GM18867 (cell line): Measurements from ENCODE around the gene KCNMB1.

Experiments used
- ATAC-seq: cut with Tn5 transposase; IDR thresholded peaks from one replicate; pipeline ENCODE4 v1.9.1; 2021; ENCODE audit warnings: mild to moderate bottlenecking, moderate library complexity; ENCODE audit not compliant: unreplicated experiment

The KCNMB1 gene

DNA sequence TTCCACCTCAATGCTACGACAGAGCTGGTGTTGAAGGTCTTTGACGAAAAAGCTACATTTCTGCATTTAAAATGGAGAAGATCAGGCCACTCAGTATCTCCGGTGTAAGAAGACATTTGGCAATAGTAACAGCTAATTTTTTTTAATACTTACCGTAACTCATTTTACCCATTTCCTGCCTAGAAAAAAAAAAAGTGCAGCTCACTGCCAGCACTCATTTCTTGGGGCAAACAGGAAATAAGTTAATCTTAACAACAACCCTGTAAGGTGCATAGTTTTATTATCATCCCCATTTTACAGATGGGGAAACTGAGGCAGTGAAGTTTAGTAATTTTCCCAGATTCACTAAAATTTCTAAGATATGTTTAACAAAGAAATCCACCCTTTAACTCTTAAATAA, 27.4 kb upstream of the KCNMB1 start:
- no peak for ATAC-seq

DNA sequence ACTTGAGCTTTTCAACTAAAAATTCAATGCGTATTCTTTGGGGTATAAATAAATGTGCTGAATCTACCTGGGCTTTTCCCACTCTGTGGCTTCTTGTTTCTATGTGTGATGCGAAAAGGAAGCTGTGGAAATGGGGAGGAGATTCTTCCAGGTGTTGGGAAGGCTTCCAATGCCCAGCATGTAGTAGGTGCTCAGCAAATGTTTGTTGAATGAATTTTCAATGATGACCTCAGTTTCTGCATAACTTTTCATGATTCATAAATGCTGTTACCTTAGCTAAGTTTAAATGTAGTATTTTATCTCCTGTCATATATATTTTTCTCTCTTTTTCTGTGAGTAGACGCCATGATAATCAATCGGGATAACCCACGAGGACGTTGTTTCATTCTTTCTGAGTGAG, 25.6 kb upstream of the KCNMB1 start:
- no peak for ATAC-seq

DNA sequence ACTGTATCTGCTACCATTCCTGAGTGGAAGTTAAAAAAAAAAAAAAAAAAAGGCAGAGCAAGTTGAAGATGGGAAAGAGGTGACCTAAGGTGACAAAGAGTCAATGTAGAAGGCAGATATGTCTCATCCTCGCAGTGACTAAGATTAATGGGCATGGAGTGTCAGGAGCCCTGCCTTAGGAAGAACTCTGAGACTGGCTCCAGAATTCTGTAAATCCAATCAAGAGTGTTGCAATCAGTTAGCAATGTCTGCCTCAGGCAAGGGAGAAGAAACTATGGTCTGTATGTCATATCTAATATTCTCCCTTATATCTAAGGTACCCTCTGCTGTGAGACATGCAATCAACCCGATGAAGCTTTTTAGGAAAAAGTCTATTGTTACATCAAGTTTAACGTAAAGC, 24.7 kb upstream of the KCNMB1 start:
- no peak for ATAC-seq

DNA sequence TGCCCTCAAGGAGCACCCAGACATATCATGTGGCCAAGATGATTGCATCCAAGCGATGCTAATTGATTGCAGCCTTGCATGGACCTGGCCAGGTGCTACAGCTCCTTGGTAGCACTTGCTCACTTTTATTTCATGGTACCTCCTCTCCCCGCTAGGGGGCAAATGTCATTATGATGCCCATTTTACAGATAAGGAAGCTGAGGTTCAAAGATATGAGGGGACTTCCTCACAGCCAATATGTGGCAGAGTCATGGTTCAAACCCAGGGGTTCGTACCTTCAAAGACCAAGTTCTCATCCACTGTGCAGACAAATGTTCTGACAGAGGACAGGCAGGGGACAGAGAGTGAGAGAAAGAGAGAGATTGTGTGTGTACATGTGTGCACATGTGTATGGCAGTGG, 21.9 kb upstream of the KCNMB1 start:
- peak; percentile 65 for ATAC-seq

DNA sequence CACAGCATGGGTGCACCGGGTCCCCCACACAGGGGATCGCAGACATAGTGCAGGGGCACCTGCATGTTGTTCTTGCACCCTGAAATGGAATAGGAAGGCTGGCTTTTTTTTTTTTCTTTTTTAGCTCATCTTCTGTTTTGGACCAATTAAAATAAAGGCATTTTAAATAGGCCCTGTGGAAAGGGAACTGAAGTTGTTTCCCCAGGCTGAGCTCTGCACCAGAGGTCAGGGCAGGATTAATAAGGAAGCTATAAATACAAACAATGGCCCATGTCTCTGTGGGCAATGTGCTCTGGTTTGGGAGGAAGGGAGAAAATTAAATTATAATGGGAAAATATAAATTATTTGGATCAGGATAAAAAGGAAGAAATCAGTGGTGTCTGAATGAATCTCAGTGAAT, 21.2 kb upstream of the KCNMB1 start:
- ATAC-seq: no peak

DNA sequence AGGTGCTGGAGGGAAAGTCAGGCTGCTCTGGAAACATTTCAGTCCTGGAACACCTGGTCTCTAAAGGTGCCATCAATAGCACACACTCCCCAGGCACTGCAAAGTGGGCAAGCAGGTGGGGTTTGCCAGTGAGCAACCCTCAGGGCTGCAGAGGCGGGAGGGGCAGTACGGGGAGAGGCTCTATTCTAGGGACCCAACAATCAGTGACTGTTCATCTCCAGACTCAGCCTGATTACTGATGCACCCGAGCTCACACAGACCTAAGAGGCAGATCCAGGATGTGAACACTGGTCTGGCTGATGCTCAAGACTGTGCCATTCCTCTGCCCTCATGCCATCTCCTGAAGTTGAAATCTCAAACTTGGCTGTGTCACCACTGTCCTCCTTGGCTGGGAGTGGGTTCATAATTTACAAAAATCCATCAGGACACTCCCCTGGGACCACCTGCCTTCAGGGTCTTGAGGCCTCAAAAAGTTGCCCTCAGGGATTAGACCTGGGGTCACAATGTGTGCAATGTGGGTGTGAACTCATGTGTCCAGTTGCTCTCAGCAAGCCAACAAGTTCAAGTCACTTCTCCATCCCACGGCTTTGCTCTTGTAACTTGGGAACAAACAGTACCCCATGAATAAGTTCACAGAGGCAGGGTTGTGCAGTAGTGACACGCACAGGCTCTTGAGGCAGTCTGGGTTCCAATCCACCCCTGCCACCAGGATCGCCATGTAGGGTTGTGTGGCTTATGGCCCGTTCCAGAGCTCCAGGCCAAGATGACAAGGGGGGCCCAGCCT, 19.9 kb upstream of the KCNMB1 start:
- ATAC-seq: no peak

DNA sequence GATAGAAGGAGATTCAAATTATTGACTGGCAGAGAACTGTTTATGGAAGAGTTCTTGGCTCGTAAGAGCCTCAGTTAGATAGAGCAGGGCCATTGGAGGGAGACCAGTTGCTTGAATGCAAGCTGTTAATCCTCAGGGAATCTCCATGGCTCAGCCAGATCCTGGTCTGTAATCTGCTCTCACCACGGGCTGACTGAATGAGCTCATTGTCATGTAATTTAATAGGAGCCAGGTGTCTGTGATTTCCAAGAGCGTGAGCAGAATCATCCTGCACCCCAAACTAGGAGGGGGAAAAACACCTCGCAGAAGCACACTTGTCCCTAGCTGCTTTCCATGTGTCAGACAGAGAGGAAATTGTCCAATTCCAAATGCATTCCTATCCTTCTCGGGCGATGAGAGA, 19.1 kb upstream of the KCNMB1 start:
- ATAC-seq: no peak

DNA sequence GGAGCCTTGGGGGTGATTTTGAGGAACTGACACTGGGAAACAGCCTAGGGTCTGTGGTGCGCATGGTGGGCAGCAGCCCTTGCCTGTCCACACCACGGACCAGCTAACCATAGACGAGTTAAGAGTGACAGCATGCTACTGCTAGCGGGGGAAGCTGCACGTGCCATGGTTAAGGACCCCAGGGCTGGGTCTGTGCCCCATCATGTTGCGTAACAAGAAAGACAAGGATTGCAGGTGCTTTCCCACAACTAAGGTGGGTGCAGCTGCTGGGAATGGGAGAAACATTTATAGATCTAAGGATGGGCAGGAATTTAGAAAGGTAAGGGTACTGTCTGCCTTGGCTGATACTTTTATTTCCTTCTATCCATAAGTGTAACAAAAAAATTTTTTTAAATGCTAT, 17.9 kb upstream of the KCNMB1 start:
- ATAC-seq: no peak

DNA sequence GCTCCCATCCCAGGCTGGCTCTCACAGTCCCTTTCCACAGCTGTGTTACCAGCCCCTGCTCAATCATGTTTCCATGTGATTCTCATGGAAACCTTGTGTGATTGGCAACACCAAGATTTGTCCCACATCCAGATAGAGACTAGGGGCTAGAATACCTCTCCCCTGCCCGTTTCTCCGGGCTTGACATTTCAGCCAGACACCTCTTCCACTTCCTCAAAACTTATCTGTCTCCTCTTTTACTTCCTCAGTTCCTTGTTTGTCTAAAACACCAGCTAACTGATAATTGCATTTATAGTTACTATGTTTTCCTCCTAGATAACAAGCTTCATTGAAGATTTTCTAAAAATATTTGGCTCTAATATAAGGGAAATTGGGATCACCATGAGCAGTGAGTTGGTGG, 16.6 kb upstream of the KCNMB1 start:
- no peak for ATAC-seq

DNA sequence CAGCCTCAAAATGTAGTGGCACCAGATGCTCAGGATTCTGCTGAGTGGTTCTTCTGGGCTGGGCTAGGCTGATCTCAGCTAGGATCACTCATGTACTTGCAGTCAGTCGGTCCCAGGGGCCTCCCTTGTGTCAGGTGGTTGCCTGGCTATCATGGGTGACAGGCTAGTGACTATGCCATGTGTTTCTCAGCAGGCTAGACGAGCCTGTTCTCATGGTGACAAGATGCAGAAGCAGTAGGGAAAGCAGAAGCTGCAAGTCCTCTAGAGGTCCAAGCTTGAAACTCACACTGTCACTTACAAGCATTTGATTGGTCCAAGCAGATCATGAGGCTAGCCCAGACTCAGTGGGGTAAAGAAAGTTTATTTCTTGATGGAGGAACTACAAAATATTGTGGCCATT, 15.2 kb upstream of the KCNMB1 start:
- ATAC-seq: no peak

DNA sequence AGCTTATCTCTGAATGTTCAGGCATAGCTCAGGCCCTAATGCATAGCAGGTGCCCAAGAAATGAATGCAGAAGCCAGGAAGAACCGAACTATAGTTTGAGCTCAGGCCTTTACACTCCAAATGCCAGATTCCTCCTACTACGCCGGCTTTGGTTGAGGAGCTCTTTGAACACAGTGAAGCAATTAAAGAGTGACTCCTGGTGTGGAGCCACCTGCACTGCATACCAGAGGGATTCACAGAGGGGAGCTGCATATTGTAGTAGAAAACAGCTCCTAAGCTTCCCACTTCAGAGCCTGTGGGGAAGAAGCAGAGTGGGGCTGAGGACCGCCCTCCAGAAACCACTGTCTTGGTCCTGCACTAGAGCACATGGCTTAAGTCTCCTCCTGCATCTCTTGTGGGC, 14.5 kb upstream of the KCNMB1 start:
- no peak for ATAC-seq

DNA sequence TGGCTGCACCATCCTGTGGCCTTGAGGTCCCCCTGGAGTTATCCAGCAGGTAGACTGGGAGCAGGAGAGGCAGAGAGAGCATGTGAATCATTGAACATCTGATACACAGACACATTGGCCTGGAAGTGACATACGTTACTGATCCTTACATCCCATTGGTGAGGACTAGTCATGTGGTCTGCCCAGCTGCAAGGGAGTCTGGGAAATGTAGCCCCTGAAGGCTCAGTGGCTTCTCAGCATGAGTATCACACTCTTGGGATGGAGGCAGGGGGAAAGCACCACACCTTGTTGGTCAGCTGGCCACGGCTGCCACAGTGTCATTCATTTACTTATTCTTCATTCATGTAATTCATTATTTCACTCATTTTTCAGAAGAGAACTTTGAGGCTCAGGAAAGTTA, 13.3 kb upstream of the KCNMB1 start:
- ATAC-seq: no peak

DNA sequence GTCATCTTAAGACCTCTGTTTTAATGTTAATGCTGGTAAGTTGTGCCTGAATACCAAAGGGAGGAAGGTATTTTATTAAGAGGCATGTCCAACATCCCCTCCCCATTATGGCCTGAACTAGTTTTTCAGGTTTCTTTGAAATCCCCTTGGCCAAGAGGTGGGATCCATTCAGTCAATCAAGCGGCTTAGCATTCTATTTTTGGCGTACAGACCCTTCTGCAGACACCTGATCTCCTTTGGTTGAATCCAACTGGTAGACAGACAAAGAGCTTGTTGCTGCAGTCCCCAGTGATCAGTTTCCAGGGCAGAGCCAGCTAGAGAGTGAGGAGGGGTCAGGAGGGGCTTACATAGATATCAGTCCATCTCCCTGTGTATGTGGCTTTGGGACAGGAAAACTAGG, 7.9 kb upstream of the KCNMB1 start:
- no peak for ATAC-seq

DNA sequence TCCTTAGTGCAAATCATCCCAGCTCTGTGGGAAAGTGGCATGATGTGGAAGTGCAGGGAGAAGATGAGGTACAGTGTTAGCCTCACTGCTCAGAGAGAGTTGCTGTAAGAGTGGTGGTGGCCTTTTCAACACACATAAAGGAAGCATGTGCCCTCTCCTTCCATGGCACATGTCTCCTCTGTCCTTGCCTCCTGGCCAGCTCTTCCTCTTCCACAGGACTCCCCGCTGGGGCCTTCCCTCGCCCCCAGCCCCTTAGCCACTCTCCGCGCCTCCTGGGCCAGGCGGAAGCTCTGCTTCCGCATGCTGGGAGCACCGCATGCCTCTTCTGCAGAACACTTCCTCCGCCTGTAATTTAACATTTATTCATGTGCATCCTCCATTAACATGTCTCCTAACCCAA, 4.8 kb upstream of the KCNMB1 start:
- no peak for ATAC-seq

DNA sequence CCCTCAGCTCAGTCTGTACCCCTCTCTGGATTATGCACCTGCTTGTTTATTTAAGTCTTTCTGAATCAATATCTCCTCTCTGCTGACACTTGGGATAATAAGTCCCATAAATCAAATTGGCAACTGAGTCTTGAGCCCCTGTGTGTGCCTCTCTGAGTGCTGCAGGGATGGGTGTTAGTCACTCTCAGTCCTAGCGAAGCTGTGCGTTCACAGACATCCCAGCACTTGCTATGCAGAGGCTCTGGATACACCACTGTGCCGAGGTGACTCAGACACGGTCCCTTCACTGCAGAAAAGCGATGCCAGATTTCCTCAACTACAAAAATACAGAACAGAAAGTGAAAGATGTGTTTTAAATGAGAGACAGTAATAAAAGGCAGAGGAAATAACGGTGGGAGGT, 4.1 kb upstream of the KCNMB1 start:
- ATAC-seq: peak; percentile 46

DNA sequence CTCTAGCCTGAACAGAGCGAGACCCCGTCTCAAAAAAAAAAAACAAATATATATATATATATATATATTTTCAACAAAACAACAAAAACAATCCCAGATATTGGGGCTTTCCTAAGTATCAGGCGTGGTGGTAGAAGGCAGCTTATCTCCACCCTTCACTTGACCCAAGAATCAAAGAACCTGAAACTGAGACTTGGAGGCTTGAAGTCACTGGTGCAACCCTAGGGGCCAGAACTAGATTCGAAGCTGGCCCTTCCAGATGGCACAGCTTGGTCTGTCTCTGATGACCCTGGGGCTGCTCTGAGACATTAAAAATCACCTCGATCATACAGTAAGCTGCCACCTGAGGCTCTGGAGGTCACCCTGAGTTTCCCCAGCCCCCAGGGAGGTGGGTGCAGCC, 1.3 kb upstream of the KCNMB1 start:
- ATAC-seq: no peak

DNA sequence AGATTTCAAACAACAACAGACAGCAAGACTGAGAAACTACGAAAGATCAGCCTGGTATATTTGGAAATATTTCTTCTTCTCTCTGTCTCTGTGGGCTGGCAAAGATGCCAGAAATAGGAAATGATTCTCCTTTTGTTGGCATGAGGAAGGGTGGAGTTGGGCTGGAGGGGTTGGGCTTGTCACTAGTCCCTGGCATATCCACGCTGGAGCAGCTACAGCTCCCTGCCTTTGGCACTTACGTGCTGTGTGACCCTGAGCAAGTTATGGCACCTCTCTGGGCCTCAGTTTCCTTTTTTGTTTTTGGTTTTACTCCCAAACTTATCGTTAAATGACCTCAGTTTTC, 354 bp upstream of the KCNMB1 start:
- ATAC-seq: no peak

DNA sequence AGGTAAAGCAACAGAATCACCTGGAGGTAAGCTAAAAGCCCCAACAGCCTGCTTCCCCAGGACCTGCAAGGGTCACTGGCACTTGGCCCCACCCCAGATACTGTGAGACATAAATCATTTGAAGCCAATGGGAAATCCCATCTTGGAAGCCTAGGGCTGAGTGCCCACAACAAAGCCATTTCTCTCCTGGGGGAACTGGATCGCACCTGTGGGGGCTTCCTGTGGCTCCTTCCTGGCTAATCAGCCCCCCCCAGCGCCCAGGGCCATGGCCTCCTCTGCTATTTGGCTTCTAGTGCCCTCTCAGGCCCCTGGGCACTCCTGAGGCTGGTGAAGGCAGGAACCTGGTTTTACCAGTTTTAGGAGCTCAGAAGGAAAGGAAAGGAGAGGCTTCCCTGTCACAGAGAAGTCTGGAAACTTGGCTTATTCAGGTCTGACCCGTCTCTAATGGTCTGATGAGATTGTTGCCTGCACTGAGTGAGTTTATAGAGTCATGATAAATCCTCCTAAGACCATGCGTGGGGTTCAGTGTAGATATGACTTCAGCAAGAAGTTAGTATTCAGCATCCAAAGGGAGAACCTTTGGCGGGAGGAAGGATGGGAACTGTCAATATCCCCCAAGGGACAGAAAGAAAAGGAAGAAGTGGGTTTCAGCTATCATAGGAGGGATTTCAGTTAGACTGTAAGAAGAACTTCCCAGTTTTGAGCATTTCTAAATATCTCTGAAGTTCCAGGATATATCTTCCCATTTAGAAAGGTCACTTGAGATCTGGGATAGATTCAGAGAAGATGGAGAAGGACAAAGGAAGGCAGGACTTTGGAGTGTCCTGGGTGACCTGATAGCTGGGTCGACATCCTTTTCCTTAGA, 1.2 kb downstream of the KCNMB1 start:
- ATAC-seq: no peak

DNA sequence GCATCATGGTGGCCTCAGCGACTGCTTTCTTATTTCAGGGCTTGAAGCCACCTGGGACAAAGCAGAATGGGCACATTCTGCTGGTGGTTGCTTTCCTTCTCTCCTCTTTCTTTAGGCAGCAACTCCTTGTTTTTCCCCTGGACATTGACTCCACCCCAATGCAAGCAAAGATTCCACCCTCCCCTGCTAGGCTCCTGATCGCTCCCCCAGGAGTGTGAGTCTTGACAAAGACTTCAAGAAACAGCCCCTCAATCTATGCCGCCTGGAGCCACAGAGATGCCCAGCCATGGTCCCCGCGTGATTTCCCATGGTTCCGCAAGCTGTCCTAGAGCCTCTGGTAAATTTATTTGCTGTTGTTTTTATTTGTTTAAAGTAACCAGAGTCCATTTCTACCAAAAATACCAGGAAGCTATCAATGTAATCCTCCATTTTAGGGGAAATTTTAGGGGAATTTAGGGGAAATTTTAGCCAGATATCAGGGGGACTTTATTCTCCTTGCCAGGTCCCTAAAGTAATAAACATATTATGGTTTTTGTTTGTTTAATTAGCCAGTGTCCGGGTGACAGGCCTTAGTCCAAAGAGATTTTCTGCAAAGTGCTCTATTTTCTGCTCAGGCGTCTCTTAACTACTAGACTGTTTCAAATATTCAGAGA, 2.3 kb downstream of the KCNMB1 start:
- ATAC-seq: no peak

DNA sequence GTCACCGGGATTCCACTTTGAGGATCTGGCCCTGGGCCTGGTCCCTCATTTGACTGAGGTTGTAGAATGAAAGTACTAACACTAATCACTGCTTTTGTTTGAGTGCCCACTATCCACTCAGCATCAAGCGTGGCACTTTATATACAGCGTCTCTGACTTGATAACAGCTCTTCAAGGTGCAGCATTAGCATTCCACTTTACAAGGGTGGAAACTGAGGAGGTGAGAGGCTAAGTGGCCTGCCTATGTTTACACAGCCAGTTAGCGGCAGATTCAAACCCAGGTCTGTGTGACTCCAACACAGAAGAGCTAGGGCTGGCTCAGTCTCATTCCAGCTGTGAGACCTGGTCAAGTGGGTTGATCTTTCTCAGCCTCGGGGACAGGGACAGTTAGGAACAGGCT, 5.9 kb downstream of the KCNMB1 start:
- ATAC-seq: no peak

DNA sequence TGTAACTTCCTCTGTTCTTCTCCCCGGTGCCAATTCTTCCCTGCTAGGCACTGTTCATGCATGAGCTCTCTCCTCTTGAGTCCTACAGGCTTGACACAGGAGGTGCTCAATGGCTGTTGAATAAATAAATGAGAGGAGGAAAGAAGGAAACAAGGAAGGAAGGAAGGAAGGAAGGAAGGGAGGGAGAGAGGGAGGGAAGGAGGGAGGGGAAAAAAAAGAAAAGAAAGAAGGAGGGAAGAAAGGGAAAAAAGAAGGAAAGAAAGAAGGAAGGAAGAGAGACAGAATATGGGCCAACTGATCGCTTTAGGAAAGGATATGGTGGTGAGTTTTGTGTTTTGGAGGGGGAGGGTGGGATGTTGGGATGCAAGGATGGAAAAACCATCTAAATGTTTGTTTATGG, 6.4 kb downstream of the KCNMB1 start:
- no peak for ATAC-seq

DNA sequence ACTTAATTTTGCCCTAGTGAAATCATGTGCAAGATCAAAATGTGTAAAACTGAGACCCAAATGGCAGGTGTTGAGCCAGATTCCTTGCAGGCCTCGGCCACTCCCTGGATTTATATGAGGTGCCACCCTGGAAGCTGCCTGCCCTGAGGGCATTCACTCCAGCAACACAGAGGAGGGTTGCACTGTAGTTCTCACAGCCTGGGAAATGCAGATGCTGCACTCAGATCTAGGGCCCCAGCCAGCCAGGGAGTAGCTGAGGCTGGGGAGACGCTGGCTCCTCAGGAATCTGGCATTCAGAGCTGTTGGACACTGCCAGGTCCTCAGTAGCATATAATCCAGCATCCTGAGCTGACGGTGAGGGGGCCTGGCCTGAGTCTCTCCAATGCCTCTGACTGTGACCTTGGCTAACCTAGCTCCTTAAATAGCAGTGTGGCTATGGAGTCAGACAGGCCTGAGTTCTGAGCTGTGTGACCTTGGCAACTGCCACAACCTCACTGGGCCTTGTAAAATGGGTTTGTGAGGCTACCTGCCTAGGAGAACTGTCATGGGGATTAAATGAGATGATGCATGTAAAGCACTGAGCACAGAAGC, 8.7 kb downstream of the KCNMB1 start:
- ATAC-seq: no peak
